SH-SY5Y (cell line): ENCODE data around the gene CGRRF1.

Experiments used
- GATA2 ChIP-seq: IDR thresholded peaks from 2 replicates; pipeline ENCODE4 v1.6.1; 2011; ENCODE audit warnings: mild to moderate bottlenecking, low read depth, low read length
- GATA3 ChIP-seq: IDR thresholded peaks from 2 replicates; pipeline ENCODE4 v1.6.1; 2011; ENCODE audit warnings: low read depth, mild to moderate bottlenecking, low read length, moderate library complexity

CGRRF1 gene

DNA sequence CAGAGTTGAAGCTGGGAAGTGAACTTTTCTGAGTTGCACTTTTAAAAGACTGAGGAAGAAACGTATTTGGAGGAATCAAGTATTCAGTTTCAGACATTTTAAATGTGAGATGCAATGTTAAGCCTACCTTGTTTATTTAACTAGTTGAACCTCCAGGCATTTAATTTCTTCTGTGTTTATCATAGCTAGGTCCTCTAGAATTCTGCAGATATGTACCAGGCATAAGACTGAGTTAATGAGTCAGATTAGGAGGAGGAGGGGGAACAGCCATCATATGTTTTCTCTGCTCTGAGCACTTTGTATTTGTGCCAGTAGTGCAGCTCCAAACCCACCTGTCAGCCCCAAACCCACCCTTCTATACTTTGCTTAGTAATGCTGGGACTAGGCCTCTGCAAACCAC is 40.8 kb downstream of the CGRRF1 start:
- TF ChIP-seq GATA2 = no peak
- TF ChIP-seq GATA3 = no peak

DNA sequence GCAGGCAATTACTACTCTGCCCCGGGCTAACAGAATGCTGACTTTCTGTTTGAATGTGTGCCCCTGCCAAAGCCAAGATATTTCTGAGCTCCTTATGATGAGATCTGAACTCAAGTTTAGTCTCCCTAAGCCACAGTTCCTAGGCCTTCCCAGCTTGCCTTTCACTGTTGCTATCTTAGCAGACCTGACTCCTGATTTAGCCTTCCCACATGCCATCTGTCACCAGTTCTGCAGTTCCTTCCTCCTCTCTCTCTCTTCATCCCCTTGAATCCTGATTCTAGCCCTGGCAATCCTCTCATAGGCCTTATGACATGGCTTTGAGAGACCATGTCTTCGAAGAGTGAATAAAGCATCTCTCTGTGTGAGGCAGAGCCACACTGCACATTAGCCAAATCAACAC is 44.7 kb downstream of the CGRRF1 start:
- TF ChIP-seq GATA3 (no peak), GATA2 (no peak)

DNA sequence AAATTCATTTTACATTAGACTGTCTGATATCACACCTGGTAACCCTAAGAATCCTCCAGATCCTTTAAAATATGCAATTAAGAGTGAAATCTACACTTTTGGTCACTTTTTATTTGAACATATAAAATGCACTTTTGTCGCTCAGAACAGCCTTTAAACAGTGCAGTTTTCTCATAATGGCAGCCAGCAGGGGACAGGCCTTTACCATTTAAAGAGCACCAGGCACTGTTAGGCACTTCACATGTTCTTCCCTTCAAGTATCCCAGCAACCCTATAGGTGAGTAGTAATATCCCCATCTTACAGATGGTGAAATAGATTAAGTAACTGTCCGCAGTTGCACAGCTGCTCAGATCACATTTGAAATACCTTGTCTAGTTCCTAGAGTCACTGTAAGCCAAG is 45.9 kb downstream of the CGRRF1 start:
- no peak for TF ChIP-seq GATA3
- TF ChIP-seq GATA2 = no peak

DNA sequence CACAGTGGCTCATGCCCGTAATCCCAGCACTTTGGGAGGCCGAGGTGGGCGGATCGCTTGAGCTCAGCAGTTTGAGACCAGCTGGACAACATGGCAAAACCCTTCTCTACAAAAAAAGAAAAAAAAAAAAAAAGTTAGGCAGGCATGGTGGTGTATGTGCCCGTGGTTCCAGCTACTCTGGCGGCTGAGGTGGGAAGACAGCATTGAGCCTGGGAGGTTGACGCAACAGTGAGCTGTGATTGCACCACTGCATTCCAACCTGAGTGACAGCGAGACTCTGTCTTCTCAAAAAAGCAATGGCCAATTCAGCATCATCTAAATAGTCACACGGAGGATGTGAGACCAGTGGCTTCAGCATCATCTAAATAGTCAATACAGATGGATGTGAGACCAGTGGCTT is 46.8 kb downstream of the CGRRF1 start:
- no peak for TF ChIP-seq GATA3
- no peak for TF ChIP-seq GATA2

DNA sequence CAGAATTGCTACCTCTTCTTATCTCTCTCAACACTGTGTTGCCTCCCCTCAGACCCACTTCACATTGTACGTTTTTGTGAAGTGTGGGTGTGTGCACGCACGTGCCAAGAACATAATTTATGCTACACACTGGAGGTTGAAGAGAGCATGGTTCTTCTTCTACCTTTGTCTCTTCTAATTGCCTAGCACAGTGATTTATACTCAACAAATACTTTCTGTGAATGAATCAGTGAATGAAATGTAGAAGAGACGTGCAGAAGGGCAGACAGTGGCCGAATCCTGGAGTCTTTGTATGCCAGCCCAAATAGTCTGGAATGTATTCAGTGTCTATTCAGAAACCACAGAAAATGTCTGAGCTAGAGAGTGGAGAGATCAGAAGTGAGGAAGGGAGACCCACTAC is 52.6 kb downstream of the CGRRF1 start:
- TF ChIP-seq GATA3 = no peak
- TF ChIP-seq GATA2 = no peak

DNA sequence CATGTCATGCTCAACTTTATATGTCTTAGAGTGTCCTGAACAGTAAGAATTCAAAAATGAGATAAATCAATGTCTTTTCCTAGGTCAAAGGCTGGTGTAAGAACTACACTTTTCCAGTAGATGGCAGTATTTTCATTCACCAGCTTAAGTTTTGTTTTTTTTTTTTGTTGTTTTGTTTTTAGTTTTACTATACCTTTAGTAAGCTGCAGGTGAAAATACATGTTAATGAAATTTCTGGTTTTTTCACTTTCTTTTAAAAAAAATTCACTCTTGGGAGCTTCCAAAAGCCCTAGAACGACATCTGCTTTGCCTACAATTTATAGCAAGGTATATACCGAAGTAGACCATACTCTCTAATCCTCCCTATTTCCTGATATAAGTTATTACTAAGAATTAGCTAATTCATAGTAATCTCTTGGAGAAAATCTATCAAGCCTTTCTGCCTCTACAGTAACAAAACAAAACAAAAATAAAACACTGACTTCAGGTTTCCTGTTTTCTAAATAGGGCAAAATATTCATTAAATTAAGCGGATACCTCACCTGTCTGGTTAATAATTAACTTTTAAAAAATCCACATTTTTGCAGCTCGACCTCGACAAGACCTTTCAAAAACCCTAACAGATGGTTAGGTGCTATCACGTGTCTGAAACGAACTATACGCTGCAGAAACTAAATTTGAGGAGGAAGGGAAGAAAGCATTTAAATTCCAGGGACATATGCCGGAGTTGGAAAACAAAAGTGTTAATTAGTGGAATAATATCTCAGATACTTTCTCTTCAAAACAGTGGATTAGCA is 54.6 kb downstream of the CGRRF1 start:
- TF ChIP-seq GATA3 (no peak), GATA2 (no peak)

DNA sequence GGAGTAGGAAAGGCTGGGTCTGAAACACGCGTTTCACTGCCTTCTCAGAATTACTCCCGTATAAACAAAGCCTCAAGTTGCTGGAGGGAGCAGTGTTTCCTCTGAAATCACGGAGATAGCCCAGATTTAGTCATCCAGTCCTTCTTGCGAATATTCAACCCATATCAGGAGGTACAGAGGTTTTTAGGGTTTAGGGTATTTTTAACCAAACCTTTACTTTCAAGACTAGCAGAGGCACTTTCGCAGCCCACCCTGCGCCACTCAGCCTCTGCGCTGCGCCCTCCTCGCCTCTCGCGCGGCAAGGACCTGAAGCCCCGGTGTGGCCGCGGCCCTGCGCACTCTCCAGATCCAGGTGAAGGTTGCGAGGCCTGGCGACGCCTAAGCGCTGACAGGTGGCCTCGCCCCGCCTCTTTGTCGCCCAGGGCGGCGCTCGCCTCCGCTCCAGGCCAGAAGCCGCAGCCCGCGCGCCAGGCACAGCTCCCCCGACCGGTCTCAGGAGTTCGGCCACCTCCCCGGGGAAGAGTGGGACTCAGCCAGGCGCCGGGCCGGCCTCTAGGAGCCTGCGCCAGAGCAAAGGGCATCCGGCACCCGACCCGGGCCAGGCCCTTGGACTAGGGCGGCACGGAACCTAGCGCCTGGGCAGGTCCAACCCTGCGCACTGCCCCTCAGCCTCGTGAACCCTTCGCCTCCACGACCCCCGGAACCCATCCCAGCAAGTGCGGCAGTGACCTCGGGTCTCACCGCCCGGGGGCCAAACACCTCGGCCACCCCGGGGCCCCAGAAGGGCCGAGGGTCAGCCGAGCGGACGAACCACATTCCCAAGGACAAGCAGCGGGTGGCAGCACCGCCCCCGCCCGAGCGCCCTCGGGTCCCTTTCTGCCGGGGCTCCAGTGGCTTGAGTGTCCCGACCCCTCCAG is 55.4 kb downstream of the CGRRF1 start:
- no peak for TF ChIP-seq GATA2
- TF ChIP-seq GATA3 = no peak

DNA sequence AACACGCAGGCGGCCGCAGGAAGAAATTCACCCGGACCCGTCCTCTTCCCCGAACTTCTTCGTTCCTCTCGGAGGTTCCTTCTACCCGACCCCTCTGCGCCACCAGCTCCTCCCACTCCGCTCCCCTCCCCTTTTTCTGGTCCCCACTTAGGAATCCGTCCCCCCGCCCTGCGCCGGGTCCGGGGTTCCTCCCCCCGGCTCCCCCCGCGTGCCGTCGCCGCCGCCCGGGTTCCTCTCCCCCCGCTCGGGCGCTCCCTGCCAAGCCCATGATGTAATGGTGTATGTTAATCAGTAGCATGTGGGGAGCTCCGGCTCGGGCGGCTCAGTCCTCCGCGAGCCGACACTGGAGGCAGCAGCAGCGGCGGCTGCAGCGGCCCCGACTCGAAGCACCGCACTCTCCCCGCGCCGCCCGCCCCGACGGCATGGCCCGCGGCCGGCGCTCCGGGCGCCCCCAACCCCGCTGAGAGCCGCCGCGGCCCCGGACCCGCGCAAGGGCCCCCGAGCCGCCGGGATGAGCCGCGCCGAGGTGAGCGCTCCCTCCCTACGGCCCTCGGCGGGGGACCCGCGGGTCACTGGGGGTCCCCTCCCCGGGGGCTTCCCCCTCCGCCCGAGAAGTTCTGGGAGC is 56.2 kb downstream of the CGRRF1 start:
- TF ChIP-seq GATA2 (no peak), GATA3 (no peak)

DNA sequence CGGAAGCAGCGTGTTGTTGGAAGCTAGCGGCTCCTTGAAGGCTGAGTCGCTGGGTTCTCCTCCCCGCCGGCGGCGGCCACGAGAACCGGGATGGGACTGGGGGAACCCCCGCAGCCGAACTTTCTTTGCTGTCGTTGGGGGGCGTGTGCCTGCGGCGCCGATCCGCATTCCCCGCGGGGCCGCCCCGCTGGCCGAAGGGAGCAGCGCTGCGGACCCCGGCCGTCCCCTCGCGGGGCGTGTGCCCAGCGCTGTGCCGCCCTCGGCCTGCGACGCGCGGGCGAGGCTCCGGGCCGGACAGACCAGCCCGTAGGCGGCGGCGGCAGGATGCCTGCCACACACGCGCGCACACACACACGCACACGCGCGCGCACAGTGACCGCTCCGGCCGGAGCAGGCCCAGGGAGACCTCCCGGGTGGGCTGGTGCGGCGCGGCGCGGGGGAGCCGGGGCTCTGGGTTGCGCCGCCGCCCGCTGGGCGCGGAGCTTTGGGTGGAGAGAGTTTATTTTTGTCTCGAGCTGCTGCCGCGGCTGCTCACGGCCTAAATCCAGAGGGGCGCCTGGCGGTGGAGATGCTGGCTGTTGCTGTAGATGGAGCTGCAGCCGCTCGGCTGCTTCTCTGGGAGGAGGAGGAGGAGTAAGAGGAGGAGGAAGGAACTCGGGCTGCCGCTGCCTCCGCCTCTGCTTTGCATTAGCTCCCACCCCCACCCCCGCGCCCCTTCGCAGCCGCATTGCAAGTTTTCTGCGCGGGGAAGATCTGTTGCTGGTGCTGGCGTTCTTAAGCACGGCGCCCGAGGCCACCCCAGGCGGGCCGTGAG is 56.9 kb downstream of the CGRRF1 start, which contains the start of gene SAMD4A:
Gene SAMD4A (plus strand): TSS at position 719 of the 814 bp plus-strand sequence. CDS start 789 bp downstream, outside the sequence.
- TF ChIP-seq GATA2 (no peak), GATA3 (no peak)

DNA sequence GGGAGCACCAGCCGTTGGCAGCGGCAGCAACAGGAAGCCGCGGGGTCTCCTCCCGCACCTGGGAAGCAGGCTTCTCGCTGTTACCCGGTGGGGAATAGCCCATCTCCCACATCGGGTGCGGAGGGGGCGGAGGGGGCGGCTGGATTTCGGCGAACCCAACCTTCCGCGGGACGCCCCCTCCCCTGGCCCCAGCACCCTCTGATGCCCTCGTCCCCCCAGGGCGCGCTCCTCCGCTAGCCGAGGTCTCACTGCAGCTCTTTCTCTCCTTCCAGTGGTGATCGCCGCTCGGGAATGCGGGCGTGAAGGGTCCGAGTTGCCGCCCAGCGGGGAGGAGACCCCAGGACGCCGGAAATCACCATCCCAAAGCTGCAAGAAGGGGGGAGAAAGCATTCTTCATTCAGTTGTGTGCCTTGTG is 57.5 kb downstream of the CGRRF1 start:
- TF ChIP-seq GATA2 = no peak
- no peak for TF ChIP-seq GATA3

DNA sequence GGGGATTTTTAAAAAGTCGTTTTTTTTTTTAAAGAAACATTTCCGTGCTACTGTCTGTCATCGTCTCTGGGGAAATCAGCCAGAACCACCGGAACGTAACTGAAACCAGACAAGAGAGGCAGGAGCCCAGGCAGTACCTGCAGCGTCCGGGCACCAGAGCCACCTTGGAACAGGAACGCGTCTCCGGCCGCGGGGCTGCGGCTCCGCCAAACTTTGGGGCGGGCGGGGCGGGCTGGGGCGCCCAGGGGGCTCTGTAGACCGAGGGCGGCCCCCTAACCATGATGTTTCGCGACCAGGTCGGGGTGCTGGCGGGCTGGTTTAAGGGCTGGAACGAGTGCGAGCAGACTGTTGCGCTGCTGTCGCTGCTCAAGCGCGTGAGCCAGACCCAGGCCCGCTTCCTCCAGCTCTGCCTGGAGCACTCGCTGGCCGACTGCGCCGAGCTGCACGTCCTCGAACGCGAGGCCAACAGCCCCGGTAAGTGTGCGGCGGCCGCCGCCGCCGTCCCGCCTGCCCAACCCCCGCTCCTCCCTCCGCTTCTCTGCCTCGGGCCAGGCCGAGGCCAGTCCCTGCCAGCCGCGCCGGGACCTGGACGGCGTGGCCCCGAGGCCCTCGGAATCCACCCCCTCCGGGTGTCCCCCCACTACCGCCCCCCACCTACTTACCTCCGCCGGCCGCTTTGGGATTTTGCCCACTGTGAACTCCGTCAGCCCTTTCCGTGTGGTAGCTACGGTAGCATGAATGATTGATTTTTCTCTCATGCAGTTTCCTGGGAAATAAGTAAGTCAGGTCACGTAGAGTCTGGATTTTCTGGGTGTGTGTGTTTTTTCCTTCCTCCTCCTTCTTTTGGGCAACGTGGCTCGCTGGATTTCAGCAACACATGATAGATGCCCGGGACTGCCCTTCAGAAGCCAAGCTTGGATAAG is 58.2 kb downstream of the CGRRF1 start:
- TF ChIP-seq GATA3 (no peak), GATA2 (no peak)

DNA sequence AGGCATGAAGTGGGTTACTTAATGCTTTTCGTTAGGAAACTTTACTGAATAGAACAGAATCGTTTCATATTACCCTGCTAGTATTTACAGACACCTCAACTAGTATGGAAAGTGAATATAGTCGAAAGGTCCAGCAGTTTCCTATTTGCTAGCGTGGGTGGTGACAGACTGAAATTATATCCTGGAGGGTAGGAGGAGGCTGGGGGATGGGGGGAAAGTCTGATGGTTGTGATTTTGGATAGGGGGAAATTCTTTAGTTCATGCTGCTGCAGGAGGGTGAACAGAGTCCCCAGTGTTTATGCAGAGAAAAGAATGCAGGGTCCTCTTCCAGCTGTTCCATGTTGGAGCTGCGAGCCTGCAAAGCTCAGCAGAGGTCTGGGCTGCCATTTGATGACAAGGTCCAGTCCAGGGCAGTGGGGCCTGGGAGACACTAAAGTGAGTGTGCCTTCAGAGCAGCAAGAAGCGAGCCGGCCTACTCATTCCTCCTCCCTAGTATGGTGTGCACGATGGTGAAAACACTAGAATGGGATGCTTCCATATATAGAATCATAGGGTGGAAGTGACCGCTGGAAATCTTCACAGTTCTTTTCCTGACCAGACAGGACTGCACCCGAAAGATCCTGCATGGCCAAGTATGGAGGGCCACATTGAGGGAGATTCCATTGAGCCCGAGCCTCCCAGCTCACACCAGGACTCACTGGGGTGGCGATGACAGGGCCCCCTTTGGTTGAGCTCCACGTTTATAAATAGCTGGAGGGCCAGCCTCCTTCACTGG is 59.3 kb downstream of the CGRRF1 start:
- no peak for TF ChIP-seq GATA2

DNA sequence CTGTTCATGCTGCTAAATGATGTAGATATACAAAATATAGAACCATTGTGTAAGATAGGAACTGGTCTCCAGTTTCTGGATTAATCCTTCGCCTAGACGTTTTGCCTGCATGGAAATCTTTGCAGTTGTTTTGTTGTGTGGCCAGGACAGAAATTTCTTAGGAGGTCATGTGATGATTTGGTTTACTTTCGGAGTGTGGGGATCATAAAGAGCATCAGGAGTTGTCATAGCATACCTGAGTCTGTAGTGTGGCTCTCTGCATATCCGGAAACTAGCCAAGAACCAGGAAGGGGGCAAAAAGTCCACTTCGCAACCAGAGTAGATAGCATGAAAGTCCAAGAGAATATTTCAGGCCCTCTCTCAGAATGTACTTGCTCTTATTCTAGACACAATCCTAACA is 60.3 kb downstream of the CGRRF1 start:
- TF ChIP-seq GATA2 = no peak
- no peak for TF ChIP-seq GATA3
